SK-N-SH (cell line): Measurements from ENCODE around the gene GTF2H2C_2.
"Not testable (repeated sequence)": the region's sequence is repeated elsewhere in the genome, so short reads cannot be mapped to it uniquely, and the experiment has no call there.

Experiments used
- CHD2 ChIP-seq: fragments of 150-350 bp; IDR thresholded peaks from 2 replicates; pipeline ENCODE4 v1.6.1; 2018; ENCODE audit warnings: low read length; ENCODE audit not compliant: partially characterized antibody
- CTCF ChIP-seq: fragments of 200-600 bp; sonication (generic); IDR thresholded peaks from 2 replicates; pipeline ENCODE4 v1.6.1; 2017; ENCODE audit warnings: antibody characterized with exemption, mild to moderate bottlenecking, moderate library complexity
- SIN3A ChIP-seq: IDR thresholded peaks from 2 replicates; pipeline ENCODE4 v1.6.1; 2012; ENCODE audit warnings: low read depth, mild to moderate bottlenecking, low read length, moderate library complexity, borderline replicate concordance
- TAF1 ChIP-seq: IDR thresholded peaks from 2 replicates; pipeline ENCODE4 v1.6.1; 2012; ENCODE audit warnings: low read depth, mild to moderate bottlenecking, low read length, moderate library complexity, borderline replicate concordance
- TEAD4 ChIP-seq: IDR thresholded peaks from 2 replicates; pipeline ENCODE4 v1.4.0; 2012; ENCODE audit warnings: mild to moderate bottlenecking, borderline replicate concordance; ENCODE audit not compliant: insufficient read depth

GRCh38 chr5:70451249-70451984, 36.2 kb downstream of the GTF2H2C_2 start:
- not testable (repeated sequence) for TF ChIP-seq TAF1, SIN3A, CHD2, CTCF, TEAD4
